HFFc6 (cell line): ENCODE measurements around the gene IL1RAP. TPM values are rescaled to one million over a fixed set of nuclear protein-coding genes. Genes with fewer than 3 reads are reported as not detected.
"Not testable (repeated sequence)": the region's sequence is repeated elsewhere in the genome, so short reads cannot be mapped to it uniquely, and the experiment has no call there.

ENCODE experiments used
- DNase-seq: peaks from one replicate; pipeline ENCODE4 v3.0.0-alpha.2; 2018
- H3K27ac Mint-ChIP-seq: 2 replicates; pipeline ENCODE4 v1.8.0; 2020; ENCODE audit warnings: mild to moderate bottlenecking, mixed read lengths
- H3K27me3 Mint-ChIP-seq: 2 replicates; pipeline ENCODE4 v1.8.0; 2021; ENCODE audit warnings: mild to moderate bottlenecking, moderate library complexity, mixed read lengths; ENCODE audit not compliant: insufficient read depth
- H3K36me3 Mint-ChIP-seq: 2 replicates; pipeline ENCODE4 v1.8.0; 2021; ENCODE audit warnings: low read depth, mixed read lengths
- H3K4me1 Mint-ChIP-seq: 2 replicates; pipeline ENCODE4 v1.8.0; 2020; ENCODE audit warnings: low read depth, mixed read lengths
- H3K4me3 Mint-ChIP-seq: 2 replicates; pipeline ENCODE4 v1.8.0; 2020; ENCODE audit warnings: mild to moderate bottlenecking, moderate library complexity, mixed read lengths
- H3K9me3 Mint-ChIP-seq: 2 replicates; pipeline ENCODE4 v1.8.0; 2020; ENCODE audit warnings: mild to moderate bottlenecking, mixed read lengths
- CTCF ChIP-seq: fragments of 200-600 bp; sonication (generic); IDR thresholded peaks from 2 replicates; pipeline ENCODE4 v1.5.0; 2021; ENCODE audit warnings: antibody characterized with exemption, mild to moderate bottlenecking
- total RNA-seq, 6 experiments: library from RNA; stranded (reverse); fragmentation: NEBNext Ultra II Directional; extraction: Animal tissue kit (Norgen Biotek cat#: 25700); gene quantifications; 2 replicates in 1 of 6; 3 replicates in 5 of 6; pipeline ENCODE4 v1.2.3, GENCODE V29; 2021

IL1RAP gene
- total RNA-seq, 6 experiments from 2014 or later = 3.4 to 6.7 (median 5.3) TPM

GRCh38 chr3:190671658-190672057, 157.8 kb downstream of the IL1RAP start:
- H3K9me3 Mint-ChIP-seq = no peaks in the 10 kb centered on the region
- H3K4me1 Mint-ChIP-seq = peaks cover 46% of the 10 kb centered on the region
- H3K27me3 Mint-ChIP-seq = no peaks in the 10 kb centered on the region
- H3K27ac Mint-ChIP-seq = no peak overlapping the region
- H3K4me3 Mint-ChIP-seq = no peak overlapping the region
- no peaks in the 10 kb centered on the region for H3K36me3 Mint-ChIP-seq
- peak; percentile 48 for DNase-seq
- TF ChIP-seq CTCF = no peak

- Mint-ChIP-seq H3K9me3 (peaks cover 4% of the 10 kb centered on the region; the same call in 1 of the 2 replicates), H3K4me3 (no peak overlapping the region), H3K27me3 (no peaks in the 10 kb centered on the region), H3K4me1 (peaks cover 48% of the 10 kb centered on the region), H3K36me3 (peaks cover 3% of the 10 kb centered on the region), H3K27ac (no peak overlapping the region)
- no peak for TF ChIP-seq CTCF
- DNase-seq = peak; percentile 55
Observed at GRCh38 chr3:190673148-190673547, 159.3 kb downstream of the IL1RAP start.

GRCh38 chr3:190676481-190676880, 162.6 kb downstream of the IL1RAP start:
- DNase-seq = no peak
- H3K27ac Mint-ChIP-seq = no peak overlapping the region
- TF ChIP-seq CTCF = no peak
- H3K27me3 Mint-ChIP-seq = no peaks in the 10 kb centered on the region
- H3K36me3 Mint-ChIP-seq = peaks cover 8% of the 10 kb centered on the region
- H3K4me3 Mint-ChIP-seq = no peak overlapping the region
- H3K4me1 Mint-ChIP-seq = peaks cover 43% of the 10 kb centered on the region
- H3K9me3 Mint-ChIP-seq = peaks cover 6% of the 10 kb centered on the region; the same call in 1 of the 2 replicates

GRCh38 chr3:190677001-190677400, 163.1 kb downstream of the IL1RAP start:
- no peak overlapping the region for H3K4me3 Mint-ChIP-seq
- H3K27me3 Mint-ChIP-seq = no peaks in the 10 kb centered on the region
- H3K36me3 Mint-ChIP-seq = peaks cover 8% of the 10 kb centered on the region
- no peak for DNase-seq
- no peak overlapping the region for H3K27ac Mint-ChIP-seq
- H3K9me3 Mint-ChIP-seq = peaks cover 6% of the 10 kb centered on the region; the same call in 1 of the 2 replicates
- TF ChIP-seq CTCF = no peak
- H3K4me1 Mint-ChIP-seq = peaks cover 38% of the 10 kb centered on the region

GRCh38 chr3:190677868-190678267, 164.0 kb downstream of the IL1RAP start:
- not testable (repeated sequence) for DNase-seq, H3K9me3 Mint-ChIP-seq, H3K4me3 Mint-ChIP-seq, H3K27ac Mint-ChIP-seq, H3K36me3 Mint-ChIP-seq, H3K27me3 Mint-ChIP-seq
- peaks cover 32% of the 10 kb centered on the region for H3K4me1 Mint-ChIP-seq

GRCh38 chr3:190680691-190681090, 166.8 kb downstream of the IL1RAP start:
- Mint-ChIP-seq H3K4me1 (peaks cover 10% of the 10 kb centered on the region; the same call in 1 of the 2 replicates), H3K36me3 (peaks cover 8% of the 10 kb centered on the region), H3K9me3 (peaks cover 6% of the 10 kb centered on the region; the same call in 1 of the 2 replicates), H3K4me3 (no peak overlapping the region), H3K27me3 (no peaks in the 10 kb centered on the region), H3K27ac (no peak overlapping the region)
- DNase-seq = no peak
- no peak for TF ChIP-seq CTCF
